Skin epidermis (tissue), 12 donors: ENCODE results near the gene CDK9.
"Not testable (repeated sequence)": the region's sequence is repeated elsewhere in the genome, so short reads cannot be mapped to it uniquely, and the experiment has no call there.

Experiments used
- H3K27ac ChIP-seq, 21 experiments: fragments of 200-600 bp; sonication (generic) in 11 of 21; one replicate each; pipeline ENCODE4 v1.5.0; 2020; ENCODE audit warnings: mild to moderate bottlenecking in 3 of 21, inconsistent platforms in 2 of 21, moderate library complexity in 2 of 21
- H3K4me3 ChIP-seq, 7 experiments: fragments of 200-600 bp; sonication (generic) in 2 of 7; one replicate each; pipeline ENCODE4 v1.5.0; 2020; ENCODE audit warnings: inconsistent platforms in 2 of 7, mild to moderate bottlenecking in 2 of 7, moderate library complexity in 1 of 7

The CDK9 gene

DNA sequence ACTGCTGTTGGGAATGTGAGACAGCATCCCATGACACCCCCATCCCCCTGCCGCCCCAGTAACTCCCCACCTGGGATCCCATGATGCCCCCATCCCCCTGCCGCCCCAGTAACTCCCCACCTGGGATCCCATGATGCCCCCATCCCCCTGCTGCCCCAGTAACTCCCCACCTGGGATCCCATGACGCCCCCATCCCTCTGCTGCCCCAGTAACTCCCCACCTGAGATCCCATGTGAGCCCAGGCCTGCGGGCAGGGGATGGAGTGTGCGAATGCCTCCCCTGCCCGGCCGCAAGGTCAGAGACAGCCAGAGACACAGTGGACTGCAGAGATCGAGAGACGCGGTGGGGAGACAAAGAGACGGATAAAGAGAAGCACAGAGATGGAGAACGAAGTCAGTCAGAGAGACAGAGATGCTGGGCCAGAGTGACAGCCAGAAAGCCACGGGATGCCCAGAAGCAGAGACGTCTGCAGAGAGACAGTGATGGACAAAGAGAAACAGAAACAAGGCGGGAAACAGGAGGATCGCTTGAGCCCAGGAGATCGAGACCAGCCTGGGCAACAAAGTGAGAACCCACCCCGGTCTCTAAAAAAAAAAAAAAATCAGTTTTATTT, 8.4 kb upstream of the CDK9 start:
- H3K4me3 ChIP-seq, result peak overlapping the region; percentile 20 to 46 (median 33)
- H3K27ac ChIP-seq, result peak overlapping the region in 16 of 21 experiments; percentile 14 to 97 (median 80)

GRCh38 chr9:127778280-127779135, 7.3 kb upstream of the CDK9 start, which contains the start of gene SH2D3C:
Gene SH2D3C, minus strand, starts transcription at chr9:127778666. Its CDS starts 39 bp downstream, at chr9:127778627.
- peak within 1 kb of the TSS; percentile 20 to 46 (median 33) for H3K4me3 ChIP-seq

GRCh38 chr9:127779136-127779981, 6.5 kb upstream of the CDK9 start:
- Histone ChIP-seq H3K4me3 (peak overlapping the region in 6 of 7 experiments; percentile 20 to 46 (median 34)), H3K27ac (peak overlapping the region in 20 of 21 experiments; percentile 7 to 97 (median 79))

More at GRCh38 chr9:127778280-127779135, 7.3 kb upstream of the CDK9 start, which contains the start of gene SH2D3C:
- H3K27ac ChIP-seq, result peak within 1 kb of the TSS; percentile 7 to 97 (median 79)

DNA sequence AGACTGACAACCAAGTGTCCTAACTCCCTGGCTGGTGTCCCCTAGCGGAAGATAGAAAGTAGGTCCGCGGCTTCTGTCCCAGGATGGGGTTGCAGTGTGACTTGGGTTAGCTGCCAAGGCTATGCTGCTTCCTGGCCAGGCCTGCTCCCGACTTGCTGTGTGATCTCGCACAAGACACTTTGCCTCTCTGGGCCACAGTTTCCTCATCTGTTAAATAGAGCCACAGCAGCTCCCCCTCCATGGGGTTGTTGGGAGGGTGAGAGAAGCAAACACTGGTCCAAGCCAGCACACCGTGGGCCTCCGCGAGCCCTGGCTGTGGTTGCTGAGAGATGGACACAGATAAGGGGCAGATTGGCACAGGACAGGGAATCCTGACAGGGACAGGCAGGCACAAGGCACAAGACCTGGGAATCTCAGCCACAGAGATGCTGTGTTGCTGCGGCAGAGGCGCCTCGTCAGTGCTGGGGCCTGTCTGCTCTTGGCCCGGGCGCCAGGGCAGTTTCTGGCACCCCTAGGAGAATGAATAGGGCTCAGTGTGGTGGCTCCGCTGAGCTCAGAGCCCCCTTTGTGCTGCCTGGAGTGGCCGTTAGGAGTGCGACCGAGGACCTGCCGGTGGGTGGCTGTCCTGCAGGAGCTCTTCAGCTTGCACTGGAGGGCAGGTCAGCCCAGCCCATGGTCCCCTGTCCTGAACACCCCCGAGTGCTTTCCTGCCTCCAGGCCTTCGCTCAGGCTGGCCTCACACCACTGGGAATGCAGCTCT, 5.5 kb upstream of the CDK9 start:
- Histone ChIP-seq H3K27ac (peak overlapping the region in 14 of 21 experiments; percentile 23 to 97 (median 73)), H3K4me3 (no peak overlapping the region)

GRCh38 chr9:127780909-127781308, 4.9 kb upstream of the CDK9 start:
- H3K4me3 ChIP-seq, result not testable (repeated sequence)
- peak overlapping the region in 13 of 21 experiments; percentile 9 to 97 (median 65) for H3K27ac ChIP-seq

GRCh38 chr9:127781806-127782205, 4.0 kb upstream of the CDK9 start:
- Histone ChIP-seq H3K27ac (peak overlapping the region in 9 of 21 experiments; percentile 4 to 97 (median 65)), H3K4me3 (no peak overlapping the region)

- Histone ChIP-seq H3K4me3 (no peak overlapping the region), H3K27ac (peak overlapping the region in 20 of 21 experiments; percentile 57 to 99 (median 94))
Observed at GRCh38 chr9:127783111-127784008, 2.5 kb upstream of the CDK9 start.

GRCh38 chr9:127785023-127785932, 556 bp upstream of the CDK9 start:
- peak overlapping the region; percentile 78 to 99 (median 94) for H3K27ac ChIP-seq

DNA sequence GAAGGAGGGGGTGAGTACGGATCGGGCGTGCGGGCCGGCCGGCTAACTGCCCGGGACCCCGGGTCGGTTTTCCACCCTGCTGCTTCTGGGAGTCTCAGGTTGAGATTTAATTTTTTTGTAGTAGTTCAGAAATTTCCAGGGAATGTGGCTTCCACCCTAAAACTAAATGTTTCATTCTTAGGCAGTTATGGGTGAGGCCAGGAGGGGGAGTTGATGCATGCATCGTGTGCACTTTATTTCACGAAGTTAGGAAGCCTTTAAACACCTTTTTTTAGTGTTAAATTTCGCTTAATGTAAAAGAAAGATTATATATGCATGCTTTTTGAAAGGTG, 905 bp downstream of the CDK9 start:
- Histone ChIP-seq H3K4me3 (peak overlapping the region; percentile 85 to 100 (median 97)), H3K27ac (peak overlapping the region in 20 of 21 experiments; percentile 86 to 99 (median 96))

More at GRCh38 chr9:127785023-127785932, 556 bp upstream of the CDK9 start:
- peak overlapping the region; percentile 85 to 100 (median 97) for H3K4me3 ChIP-seq

- H3K4me3 ChIP-seq, result no peak overlapping the region
- H3K27ac ChIP-seq, result peak overlapping the region in 5 of 21 experiments; percentile 15 to 53 (median 33)
Observed at GRCh38 chr9:127788337-127789011, 2.6 kb downstream of the CDK9 start.

DNA sequence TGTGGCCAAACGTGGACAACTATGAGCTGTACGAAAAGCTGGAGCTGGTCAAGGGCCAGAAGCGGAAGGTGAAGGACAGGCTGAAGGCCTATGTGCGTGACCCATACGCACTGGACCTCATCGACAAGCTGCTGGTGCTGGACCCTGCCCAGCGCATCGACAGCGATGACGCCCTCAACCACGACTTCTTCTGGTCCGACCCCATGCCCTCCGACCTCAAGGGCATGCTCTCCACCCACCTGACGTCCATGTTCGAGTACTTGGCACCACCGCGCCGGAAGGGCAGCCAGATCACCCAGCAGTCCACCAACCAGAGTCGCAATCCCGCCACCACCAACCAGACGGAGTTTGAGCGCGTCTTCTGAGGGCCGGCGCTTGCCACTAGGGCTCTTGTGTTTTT, 3.3 kb downstream of the CDK9 start:
- Histone ChIP-seq H3K27ac (peak overlapping the region in 1 of 21 experiments; percentile 5), H3K4me3 (no peak overlapping the region)

DNA sequence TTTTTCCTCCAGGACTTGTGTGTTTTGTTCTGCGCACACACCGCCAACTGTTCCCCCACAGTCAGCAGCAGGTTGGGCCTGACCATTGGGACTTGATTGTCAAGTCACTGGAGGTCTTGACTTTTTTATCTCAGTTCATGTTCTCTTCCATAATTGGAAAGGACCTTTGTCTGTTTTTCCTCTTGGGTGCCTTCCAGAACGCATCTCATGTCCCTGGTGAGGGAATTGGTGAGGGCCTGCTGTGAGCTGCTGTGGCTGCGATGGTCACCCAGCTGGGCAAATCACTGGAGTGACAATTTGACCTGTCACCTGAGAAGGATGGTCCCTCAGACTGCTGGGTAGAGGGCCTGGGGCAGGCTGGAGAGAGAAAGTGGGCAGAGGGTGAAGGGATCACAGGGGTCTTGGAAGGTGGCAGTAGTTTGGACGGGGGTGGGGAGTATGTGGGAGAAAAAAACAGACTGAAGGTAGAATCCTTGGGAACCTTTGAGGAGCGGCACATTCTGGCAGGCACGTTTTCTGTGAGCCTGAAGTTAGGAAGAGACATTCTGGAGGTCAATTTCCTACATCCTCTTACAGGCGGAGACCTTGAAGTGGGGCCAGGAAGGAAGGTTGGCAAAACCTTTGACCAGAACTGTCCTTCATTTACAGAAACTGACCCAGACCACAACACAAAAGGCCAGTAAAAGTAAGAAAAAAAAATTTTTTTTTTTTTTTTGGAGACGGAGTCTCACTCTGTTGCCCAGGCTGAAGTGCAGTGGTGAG, 4.4 kb downstream of the CDK9 start:
- Histone ChIP-seq H3K4me3 (no peak overlapping the region), H3K27ac (peak overlapping the region in 1 of 21 experiments; percentile 24)

GRCh38 chr9:127791085-127791484, 5.3 kb downstream of the CDK9 start:
- Histone ChIP-seq H3K27ac (no peak overlapping the region), H3K4me3 (no peak overlapping the region)

GRCh38 chr9:127792417-127793031, 6.7 kb downstream of the CDK9 start:
- no peak overlapping the region for H3K27ac ChIP-seq
- H3K4me3 ChIP-seq, result no peak overlapping the region

GRCh38 chr9:127793093-127793708, 7.4 kb downstream of the CDK9 start:
- no peak overlapping the region for H3K4me3 ChIP-seq
- H3K27ac ChIP-seq, result peak overlapping the region in 2 of 21 experiments; percentile 10 to 12
